ENCODE results near the gene SERPINH1.
A peak's percentile ranks its signal among the peaks of the same experiment; 100 is the strongest.

The SERPINH1 gene

GRCh38 chr11:75594211-75594610 lies 32.2 kb downstream of the SERPINH1 start:
- no peak for FAIRE-seq
- DNase-seq (ENCODE audit: insufficient read length, low spot score) = no peak

GRCh38 chr11:75595429-75595828 lies 33.4 kb downstream of the SERPINH1 start:
- FAIRE-seq (no peak), DNase-seq (ENCODE audit: insufficient read length, low spot score) (no peak)

DNA sequence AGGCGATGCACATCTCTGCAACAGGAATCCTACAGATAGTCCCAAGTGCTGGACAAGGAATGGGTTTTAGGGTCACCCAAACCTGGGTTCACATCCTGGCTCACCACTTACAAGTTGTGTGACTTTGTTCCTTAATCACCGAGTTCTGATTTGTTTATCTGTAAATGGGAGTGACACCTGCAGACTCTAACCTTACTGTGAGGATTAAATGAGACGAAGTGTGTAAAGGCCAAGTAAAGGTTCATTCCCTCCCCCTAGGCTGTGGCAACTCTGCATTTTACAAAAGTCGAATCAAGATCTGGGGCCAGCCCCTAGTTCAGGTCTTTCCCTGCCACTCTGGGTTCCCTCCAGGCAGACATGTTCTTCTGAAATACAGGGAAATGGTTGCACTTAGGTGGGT lies 34.9 kb downstream of the SERPINH1 start:
- DNase-seq (ENCODE audit: insufficient read length, low spot score) = no peak
- no peak for FAIRE-seq

- no peak for FAIRE-seq
- peak; percentile 36 for DNase-seq (ENCODE audit: insufficient read length, low spot score)
Measured at GRCh38 chr11:75597636-75598035, 35.6 kb downstream of the SERPINH1 start.

- DNase-seq (ENCODE audit: insufficient read length, low spot score) (no peak), FAIRE-seq (no peak)
Measured at GRCh38 chr11:75598264-75598663, 36.2 kb downstream of the SERPINH1 start.

- DNase-seq (ENCODE audit: insufficient read length, low spot score) (no peak), FAIRE-seq (no peak)
Measured at GRCh38 chr11:75598900-75599299, 36.8 kb downstream of the SERPINH1 start.

GRCh38 chr11:75600356-75600755 lies 38.3 kb downstream of the SERPINH1 start:
- DNase-seq (ENCODE audit: insufficient read length, low spot score) = no peak
- no peak for FAIRE-seq

DNA sequence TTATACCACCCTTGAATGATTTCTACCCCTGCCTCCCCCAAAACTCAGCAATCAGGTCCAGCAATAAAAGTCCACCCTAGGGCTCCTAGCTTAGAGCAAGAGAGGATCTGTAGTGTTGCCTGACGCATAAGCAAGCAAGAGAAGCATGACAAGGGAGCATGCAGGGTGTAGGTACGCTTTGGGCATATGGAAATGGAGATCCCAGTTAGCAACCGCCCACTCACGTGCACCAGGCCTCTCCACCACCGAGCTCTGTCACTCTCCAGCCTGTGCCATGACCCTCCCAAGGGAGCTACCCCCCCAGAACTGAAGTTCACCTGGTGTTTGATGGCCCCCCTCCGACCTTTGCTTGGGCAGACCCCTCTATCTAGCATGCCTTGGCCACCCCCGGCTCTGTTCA lies 39.4 kb downstream of the SERPINH1 start:
- FAIRE-seq (no peak), DNase-seq (ENCODE audit: insufficient read length, low spot score) (no peak)

DNA sequence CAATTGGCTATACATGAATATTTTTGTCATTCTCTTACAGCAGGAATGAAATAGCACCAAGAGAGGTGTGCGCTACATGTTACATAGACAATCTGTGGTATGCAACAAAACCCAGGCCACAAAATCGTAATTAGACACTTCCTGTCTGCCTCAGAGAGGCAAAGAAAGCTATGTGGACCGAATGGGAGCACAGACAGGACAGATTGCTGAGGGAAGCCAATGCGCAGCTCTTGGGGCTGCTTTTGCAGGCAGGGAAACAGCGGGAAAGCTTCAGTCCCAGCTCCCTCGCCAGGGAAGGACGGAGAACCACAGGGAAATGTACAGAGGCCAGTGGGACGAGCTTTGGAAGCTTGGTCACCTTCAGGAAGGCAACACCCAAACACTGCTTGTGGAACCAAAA lies 40.9 kb downstream of the SERPINH1 start:
- DNase-seq (ENCODE audit: insufficient read length, low spot score) = no peak

GRCh38 chr11:75603791-75604736 lies 42.0 kb downstream of the SERPINH1 start:
- no peak for DNase-seq (ENCODE audit: insufficient read length, low spot score)
- no peak for FAIRE-seq

More for the DNA sequence above, 40.9 kb downstream of the SERPINH1 start:
- FAIRE-seq = no peak

GRCh38 chr11:75606099-75606498 lies 44.0 kb downstream of the SERPINH1 start:
- DNase-seq (ENCODE audit: insufficient read length, low spot score) = no peak

GRCh38 chr11:75611823-75612222 lies 49.8 kb downstream of the SERPINH1 start:
- DNase-seq (ENCODE audit: insufficient read length, low spot score) (no peak), FAIRE-seq (no peak)

More at GRCh38 chr11:75606099-75606498, 44.0 kb downstream of the SERPINH1 start:
- no peak for FAIRE-seq

DNA sequence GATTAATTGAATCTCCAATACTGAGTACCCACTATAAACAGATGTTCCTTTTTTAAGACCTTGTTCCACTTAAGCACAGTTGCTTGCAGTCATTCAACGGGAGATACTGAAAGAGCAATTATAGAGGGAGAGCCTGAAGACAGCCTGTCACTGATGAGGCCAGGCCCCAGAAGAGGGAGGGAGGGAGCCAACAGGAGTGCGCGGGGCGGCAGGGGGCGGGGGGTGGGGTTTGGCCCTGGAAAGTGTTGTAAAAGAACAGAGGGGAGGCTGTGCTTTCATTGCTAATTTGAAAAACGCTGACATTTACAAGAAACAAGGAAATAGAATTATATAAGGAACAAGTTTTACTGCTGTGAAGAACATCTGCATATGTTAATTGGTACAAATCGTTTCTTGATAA lies 53.7 kb downstream of the SERPINH1 start:
- FAIRE-seq (no peak), DNase-seq (ENCODE audit: insufficient read length, low spot score) (no peak)

GRCh38 chr11:75616281-75616680 lies 54.2 kb downstream of the SERPINH1 start:
- DNase-seq (ENCODE audit: insufficient read length, low spot score) (no peak), FAIRE-seq (no peak)
